CD4-positive, alpha-beta T cell (primary cell): ENCODE data around the gene FNIP2. TPM values are rescaled to one million over a fixed set of nuclear protein-coding genes. Genes with fewer than 3 reads are reported as not detected.

Experiments
- ATAC-seq: fragments of 200-7000 bp; cut with Tn5 transposase; one replicate; pipeline ENCODE4 v1.10.0; 2022; ENCODE audit warnings: mild to moderate bottlenecking; ENCODE audit not compliant: poor library complexity
- CTCF ChIA-PET: fragments of 350-600 bp; sonication (Branson Sonifier 250); formaldehyde crosslinking; loops from one replicate; lab custom pipeline; 2021; ENCODE audit warnings: antibody characterized with exemption, inconsistent platforms; lab: Charles Lee
- POLR2A ChIA-PET: fragments of 350-600 bp; sonication (Branson Sonifier 250); formaldehyde crosslinking; loops from one replicate; lab custom pipeline; 2021; ENCODE audit warnings: antibody characterized with exemption, inconsistent platforms; lab: Charles Lee
- DNase-seq, 14 experiments: peaks; one replicate each; pipeline ENCODE4 v3.0.0-alpha.2; 2013 to 2020; ENCODE audit warnings: mixed read lengths in 2 of 14
- H3K27ac ChIP-seq, 2 donors: one replicate each; pipeline versions ENCODE4 v1.5.1 to v1.7.0; 2013; ENCODE audit warnings: low read length in 2 of 2, low read depth in 1 of 2, mild to moderate bottlenecking in 1 of 2
- H3K27me3 ChIP-seq, 2 experiments: 1 replicate in 1 of 2; 2 replicates in 1 of 2; pipeline versions ENCODE4 v1.6.1 to v1.7.0; 2013; ENCODE audit warnings: low read length in 2 of 2, control low read depth in 1 of 2, mild to moderate bottlenecking in 1 of 2, moderate library complexity in 1 of 2; ENCODE audit not compliant: insufficient read depth in 2 of 2, control insufficient read depth in 1 of 2
- H3K36me3 ChIP-seq: one replicate; pipeline ENCODE4 v1.6.1; 2013; ENCODE audit warnings: low read length, control low read depth; ENCODE audit not compliant: insufficient read depth
- H3K4me1 ChIP-seq: one replicate; pipeline ENCODE4 v1.6.1; 2013; ENCODE audit warnings: low read length, control low read depth; ENCODE audit not compliant: insufficient read depth
- H3K4me3 ChIP-seq: one replicate; pipeline ENCODE4 v1.5.1; 2013; ENCODE audit warnings: mild to moderate bottlenecking, low read length, moderate library complexity
- H3K9me3 ChIP-seq, 2 experiments: 1 replicate in 1 of 2; 2 replicates in 1 of 2; pipeline versions ENCODE4 v1.6.1 to v1.7.0; 2013; ENCODE audit warnings: low read length in 2 of 2, mild to moderate bottlenecking in 2 of 2, control low read depth in 1 of 2, moderate library complexity in 1 of 2; ENCODE audit not compliant: control insufficient read depth in 1 of 2, insufficient read depth in 1 of 2
- H3K27ac Mint-ChIP-seq: one replicate; pipeline ENCODE4 v1.8.0; 2020; ENCODE audit warnings: mixed read lengths
- H3K27me3 Mint-ChIP-seq: one replicate; pipeline ENCODE4 v1.8.0; 2021; ENCODE audit warnings: mixed read lengths
- H3K36me3 Mint-ChIP-seq: one replicate; pipeline ENCODE4 v1.8.0; 2021; ENCODE audit warnings: low read depth, mixed read lengths
- H3K4me1 Mint-ChIP-seq: one replicate; pipeline ENCODE4 v1.8.0; 2021; ENCODE audit warnings: low read depth, mixed read lengths
- H3K4me3 Mint-ChIP-seq: one replicate; pipeline ENCODE4 v1.8.0; 2020; ENCODE audit warnings: mild to moderate bottlenecking, mixed read lengths
- H3K9me3 Mint-ChIP-seq: one replicate; pipeline ENCODE4 v1.8.0; 2020; ENCODE audit warnings: mixed read lengths
- intact Hi-C, 2 experiments: fragments of 100-400 bp; cut with DNase I in 1 of 2; cut with micrococcal nuclease in 1 of 2; formaldehyde crosslinking; loops; one replicate each; pipeline versions ENCODE4 v1.15.1 to v1.9.0; 2023 to 2025; cut with DNase I, micrococcal nuclease
- total RNA-seq, 174 experiments: library from RNA in 2 of 174; stranded (reverse) in 2 of 174; gene quantifications; one replicate each; pipeline ENCODE4 v1.2.3 and lab custom pipeline; 2021 to 2026
- TF ChIP-seq, protein P1 (sequence below): fragments of 200-600 bp; IDR thresholded peaks from one replicate; pipeline ENCODE4 v1.8.0; 2022; ENCODE audit warnings: antibody characterized with exemption, mild to moderate bottlenecking

Gene FNIP2
- total RNA-seq, 2 experiments from 2014 or later: 7.5 to 7.7 TPM

GRCh38 chr4:158762553-158762952 is 6.3 kb upstream of the FNIP2 start:
- H3K36me3 ChIP-seq: no peaks in the 10 kb centered on the region
- no peaks in the 10 kb centered on the region for H3K27me3 ChIP-seq
- no peaks in the 10 kb centered on the region for H3K36me3 Mint-ChIP-seq
- H3K4me1 ChIP-seq: no peaks in the 10 kb centered on the region
- H3K9me3 Mint-ChIP-seq: no peaks in the 10 kb centered on the region
- TF ChIP-seq, protein P1, sequence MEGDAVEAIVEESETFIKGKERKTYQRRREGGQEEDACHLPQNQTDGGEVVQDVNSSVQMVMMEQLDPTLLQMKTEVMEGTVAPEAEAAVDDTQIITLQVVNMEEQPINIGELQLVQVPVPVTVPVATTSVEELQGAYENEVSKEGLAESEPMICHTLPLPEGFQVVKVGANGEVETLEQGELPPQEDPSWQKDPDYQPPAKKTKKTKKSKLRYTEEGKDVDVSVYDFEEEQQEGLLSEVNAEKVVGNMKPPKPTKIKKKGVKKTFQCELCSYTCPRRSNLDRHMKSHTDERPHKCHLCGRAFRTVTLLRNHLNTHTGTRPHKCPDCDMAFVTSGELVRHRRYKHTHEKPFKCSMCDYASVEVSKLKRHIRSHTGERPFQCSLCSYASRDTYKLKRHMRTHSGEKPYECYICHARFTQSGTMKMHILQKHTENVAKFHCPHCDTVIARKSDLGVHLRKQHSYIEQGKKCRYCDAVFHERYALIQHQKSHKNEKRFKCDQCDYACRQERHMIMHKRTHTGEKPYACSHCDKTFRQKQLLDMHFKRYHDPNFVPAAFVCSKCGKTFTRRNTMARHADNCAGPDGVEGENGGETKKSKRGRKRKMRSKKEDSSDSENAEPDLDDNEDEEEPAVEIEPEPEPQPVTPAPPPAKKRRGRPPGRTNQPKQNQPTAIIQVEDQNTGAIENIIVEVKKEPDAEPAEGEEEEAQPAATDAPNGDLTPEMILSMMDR: no peak
- H3K27me3 Mint-ChIP-seq: peaks cover 4% of the 10 kb centered on the region
- no peak overlapping the region for H3K4me3 ChIP-seq
- ChIA-PET POLR2A (no interaction called here), CTCF (no interaction called here)
- no peak overlapping the region for H3K27ac Mint-ChIP-seq
- H3K27ac ChIP-seq: no peak overlapping the region
- DNase-seq: no peak
- intact Hi-C loops: no loop called here
- no peak overlapping the region for H3K4me3 Mint-ChIP-seq
- H3K9me3 ChIP-seq: no peaks in the 10 kb centered on the region
- H3K4me1 Mint-ChIP-seq: peaks cover 5% of the 10 kb centered on the region
- ATAC-seq: no peak

- no peaks in the 10 kb centered on the region for H3K27me3 ChIP-seq
- intact Hi-C loops: no loop called here
- ATAC-seq (no peak), DNase-seq (no peak)
- H3K9me3 Mint-ChIP-seq: no peaks in the 10 kb centered on the region
- no peaks in the 10 kb centered on the region for H3K36me3 ChIP-seq
- peaks cover 4% of the 10 kb centered on the region for H3K36me3 Mint-ChIP-seq
- no peak overlapping the region for H3K27ac ChIP-seq
- ChIA-PET CTCF (no interaction called here), POLR2A (no interaction called here)
- no peak overlapping the region for H3K4me3 Mint-ChIP-seq
- H3K27me3 Mint-ChIP-seq: no peaks in the 10 kb centered on the region
- TF ChIP-seq, protein P1: no peak
- no peaks in the 10 kb centered on the region for H3K9me3 ChIP-seq
- peaks cover 3% of the 10 kb centered on the region for H3K4me1 ChIP-seq
- H3K4me3 ChIP-seq: no peak overlapping the region
- no peak overlapping the region for H3K27ac Mint-ChIP-seq
- H3K4me1 Mint-ChIP-seq: peaks cover 11% of the 10 kb centered on the region
Observed at GRCh38 chr4:158763462-158763861, 5.4 kb upstream of the FNIP2 start.

DNA sequence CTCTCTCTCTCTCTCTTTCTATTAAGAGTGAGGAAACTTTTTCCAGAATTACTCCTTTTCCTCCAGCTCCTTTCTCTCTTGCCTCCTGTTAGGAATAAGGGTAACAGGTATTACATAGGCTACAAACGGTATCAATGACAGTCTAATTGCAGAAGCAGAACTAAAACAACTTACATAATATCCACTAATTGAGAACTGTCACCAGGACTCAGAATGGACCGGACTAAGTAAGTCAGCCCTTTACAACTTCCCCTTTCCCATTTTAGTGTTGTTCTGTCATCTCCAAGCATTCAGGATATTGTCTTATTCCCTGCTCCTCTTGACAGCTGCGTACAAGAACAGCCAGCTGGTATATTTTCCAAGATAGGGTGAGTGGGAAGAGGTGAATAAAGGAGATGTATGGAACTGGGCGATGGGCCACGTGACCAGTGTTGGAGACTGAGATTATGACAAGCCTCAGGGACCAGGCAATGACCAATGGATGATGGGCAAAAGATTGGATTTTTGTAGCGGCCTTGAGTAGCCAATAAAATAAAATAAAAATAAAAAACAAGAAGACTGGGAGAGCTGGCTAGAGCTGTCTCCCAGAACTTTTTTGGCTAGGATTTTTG is 2.3 kb upstream of the FNIP2 start:
- Histone ChIP-seq H3K27ac (no peak overlapping the region), H3K36me3 (no peaks in the 10 kb centered on the region), H3K9me3 (no peaks in the 10 kb centered on the region), H3K4me1 (peaks cover 10% of the 10 kb centered on the region), H3K27me3 (no peaks in the 10 kb centered on the region), H3K4me3 (no peak overlapping the region)
- DNase-seq (peak in 1 of 14 experiments; percentile 35), ATAC-seq (no peak)
- ChIA-PET CTCF (no interaction called here), POLR2A (interaction anchor here (0.6 kb wide), 1 partner anchor 45 kb away, joined by 3 read pairs; no protein-coding TSS in a partner anchor)
- Mint-ChIP-seq H3K9me3 (no peaks in the 10 kb centered on the region), H3K36me3 (peaks cover 4% of the 10 kb centered on the region), H3K27ac (no peak overlapping the region), H3K27me3 (no peaks in the 10 kb centered on the region), H3K4me1 (peaks cover 32% of the 10 kb centered on the region), H3K4me3 (peak overlapping the region; percentile 70)
- intact Hi-C loops: loop anchor here in 1 of 2 experiments (2.0 kb wide), 1 partner anchor 38 kb away; no protein-coding TSS in a partner anchor
- TF ChIP-seq, protein P1: no peak
